CD14-positive monocyte (primary cell): ENCODE data around the gene PPP2CA. TPM values are rescaled to one million over a fixed set of nuclear protein-coding genes. Genes with fewer than 3 reads are reported as not detected.

Experiments
- DNase-seq, 3 donors: peaks; one replicate each; pipeline ENCODE4 v3.0.0-alpha.2; 2011 to 2022
- H2AFZ ChIP-seq: 2 replicates; pipeline ENCODE4 v1.6.0; 2012; ENCODE audit warnings: mild to moderate bottlenecking, low read depth, low read length, inconsistent platforms; ENCODE audit not compliant: insufficient read depth, poor library complexity, severe bottlenecking
- H3K27ac ChIP-seq, 2 donors: 1 replicate in 1 of 2; 2 replicates in 1 of 2; pipeline ENCODE4 v1.5.1; 2012 to 2013; ENCODE audit warnings: low read length in 2 of 2, control low read depth in 1 of 2, inconsistent platforms in 1 of 2, low read depth in 1 of 2, mild to moderate bottlenecking in 1 of 2
- H3K27me3 ChIP-seq, 2 donors: one replicate each; pipeline versions ENCODE4 v1.6.0 to v1.6.1; 2011 to 2013; ENCODE audit warnings: low read length in 2 of 2; ENCODE audit not compliant: control insufficient read depth in 2 of 2, insufficient read depth in 2 of 2
- H3K36me3 ChIP-seq, 2 donors: replicated peaks in 1 of 2; 1 replicate in 1 of 2; 2 replicates in 1 of 2; pipeline versions ENCODE4 v1.5.1 to v1.6.1; 2012 to 2013; ENCODE audit warnings: low read length in 2 of 2, control low read depth in 1 of 2, inconsistent platforms in 1 of 2, mild to moderate bottlenecking in 1 of 2; ENCODE audit not compliant: insufficient read depth in 2 of 2, control insufficient read depth in 1 of 2
- H3K4me1 ChIP-seq, 2 donors: 1 replicate in 1 of 2; 2 replicates in 1 of 2; pipeline versions ENCODE4 v1.5.1 to v1.6.1; 2012 to 2013; ENCODE audit warnings: low read length in 2 of 2, control low read depth in 1 of 2, inconsistent platforms in 1 of 2, mild to moderate bottlenecking in 1 of 2, moderate library complexity in 1 of 2; ENCODE audit not compliant: insufficient read depth in 2 of 2, control insufficient read depth in 1 of 2
- H3K4me2 ChIP-seq: replicated peaks from 2 replicates; pipeline ENCODE3; 2012; ENCODE audit warnings: low read length, moderate library complexity, mild to moderate bottlenecking; ENCODE audit not compliant: poor library complexity, severe bottlenecking; ENCODE audit errors: extremely low read depth
- H3K4me3 ChIP-seq, 3 experiments: fragments of 200-600 bp in 1 of 3; sonication (generic) in 1 of 3; replicated peaks in 1 of 3; 1 replicate in 2 of 3; 2 replicates in 1 of 3; pipeline ENCODE4 v1.5.1; 2011 to 2013; ENCODE audit warnings: low read length in 3 of 3, mild to moderate bottlenecking in 3 of 3, control low read depth in 2 of 3, low read depth in 2 of 3, inconsistent platforms in 1 of 3, moderate library complexity in 1 of 3
- H3K79me2 ChIP-seq: 2 replicates; pipeline ENCODE4 v1.6.0; 2012; ENCODE audit warnings: mild to moderate bottlenecking, control low read depth, inconsistent platforms, low read length, moderate library complexity; ENCODE audit not compliant: insufficient read depth
- H3K9ac ChIP-seq: 2 replicates; pipeline ENCODE4 v1.6.0; 2017; ENCODE audit warnings: low read length, mild to moderate bottlenecking; ENCODE audit not compliant: insufficient read depth, poor library complexity, severe bottlenecking
- H3K9me3 ChIP-seq, 2 donors: replicated peaks in 1 of 2; 1 replicate in 1 of 2; 2 replicates in 1 of 2; pipeline versions ENCODE4 v1.5.1 to v1.6.1; 2012 to 2013; ENCODE audit warnings: low read length in 2 of 2, control low read depth in 1 of 2; ENCODE audit not compliant: control insufficient read depth in 1 of 2, insufficient read depth in 1 of 2
- H4K20me1 ChIP-seq: 2 replicates; pipeline ENCODE4 v1.6.0; 2012; ENCODE audit warnings: mild to moderate bottlenecking, low read length, control low read depth, moderate library complexity; ENCODE audit not compliant: insufficient read depth
- H3K27ac Mint-ChIP-seq, 7 donors: one replicate each; pipeline ENCODE4 v1.8.0; 2020; ENCODE audit warnings: mild to moderate bottlenecking in 7 of 7, mixed read lengths in 7 of 7, moderate library complexity in 6 of 7, inconsistent platforms in 2 of 7
- H3K27me3 Mint-ChIP-seq, 3 donors: one replicate each; pipeline ENCODE4 v1.8.0; 2021 to 2022; ENCODE audit warnings: low read depth in 3 of 3, mild to moderate bottlenecking in 3 of 3, mixed read lengths in 3 of 3, moderate library complexity in 3 of 3, inconsistent platforms in 1 of 3
- H3K36me3 Mint-ChIP-seq, 2 donors: one replicate each; pipeline ENCODE4 v1.8.0; 2020; ENCODE audit warnings: mixed read lengths in 2 of 2, inconsistent platforms in 1 of 2, mild to moderate bottlenecking in 1 of 2
- H3K4me1 Mint-ChIP-seq: one replicate; pipeline ENCODE4 v1.8.0; 2020; ENCODE audit warnings: mild to moderate bottlenecking, mixed read lengths
- H3K4me3 Mint-ChIP-seq, 2 donors: one replicate each; pipeline ENCODE4 v1.8.0; 2020; ENCODE audit warnings: mild to moderate bottlenecking in 2 of 2, mixed read lengths in 2 of 2, moderate library complexity in 1 of 2
- H3K9me3 Mint-ChIP-seq, 7 donors: one replicate each; pipeline ENCODE4 v1.8.0; 2020 to 2022; ENCODE audit warnings: mixed read lengths in 7 of 7, mild to moderate bottlenecking in 6 of 7, moderate library complexity in 6 of 7, inconsistent platforms in 2 of 7
- WGBS: methylation state at CpG from one replicate; pipeline ENCODE4 v1.1.5; 2013; ENCODE audit warnings: missing lambda C conversion rate; ENCODE audit not compliant: insufficient coverage; 5-methylcytosine and 5-hydroxymethylcytosine counted together
- intact Hi-C, 2 donors: fragments of 100-400 bp; cut with micrococcal nuclease; formaldehyde crosslinking; loops; one replicate each; pipeline versions ENCODE4 v1.15.0 to v1.15.1; 2023
- polyA plus RNA-seq, 3 donors: library from polyadenylated mRNA; depleted of rRNA in 1 of 3; unstranded in 2 of 3; stranded (reverse) in 1 of 3; fragments of 300-500 nt in 2 of 3; fragments of >200 nt in 1 of 3; fragmentation: Illumina TruSeq in 2 of 3; gene quantifications; 1 replicate in 2 of 3; 2 replicates in 1 of 3; pipeline ENCODE4 v1.2.3, GENCODE V29; 2012 to 2021
- TF ChIP-seq, protein P1 (sequence below): fragments of 200-600 bp; IDR thresholded peaks from one replicate; pipeline ENCODE4 v1.8.0; 2022; ENCODE audit warnings: antibody characterized with exemption, mild to moderate bottlenecking

Gene PPP2CA
- polyA plus RNA-seq, 3 donors = 82.5 to 245 (median 225) TPM

DNA sequence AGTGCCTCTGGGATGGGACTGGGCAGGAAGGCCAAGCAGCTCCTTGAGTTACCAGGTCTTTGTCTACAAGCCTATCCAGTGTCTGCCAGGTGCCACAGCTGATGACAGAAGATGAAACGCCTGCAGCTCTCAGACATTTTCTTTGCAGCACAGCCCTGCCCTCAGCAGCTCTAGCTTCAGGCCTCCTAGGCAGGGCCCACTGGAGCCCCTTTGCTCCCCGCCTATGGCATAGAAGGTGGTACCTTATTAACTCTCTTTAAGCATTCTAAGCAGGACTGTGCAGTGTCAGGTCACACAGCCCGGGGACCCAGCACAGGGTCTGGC, 47.8 kb downstream of the PPP2CA start:
- H3K36me3 ChIP-seq = peaks cover 4 to 8% of the 10 kb centered on the region in 2 donors
- H3K79me2 ChIP-seq = peaks cover 42% of the 10 kb centered on the region
- peaks cover 37% of the 10 kb centered on the region for H4K20me1 ChIP-seq
- Mint-ChIP-seq H3K4me3 (no peak overlapping the region), H3K27ac (peak overlapping the region in 2 of 7 donors; percentile 98), H3K9me3 (no peaks in the 10 kb centered on the region), H3K36me3 (peaks cover 8 to 9% of the 10 kb centered on the region in 2 donors), H3K4me1 (peaks cover 24% of the 10 kb centered on the region), H3K27me3 (peaks cover 0 to 5% (median 2%) of the 10 kb centered on the region in 3 donors)
- intact Hi-C loops = loop anchor here in 1 of 2 donors (5.0 kb wide), 1 partner anchor 44 kb away; no protein-coding TSS in a partner anchor
- peak overlapping the region; percentile 79 for H3K4me2 ChIP-seq
- DNase-seq = no peak
- 63% methylated on average over 1 of the region's 3 CpGs for WGBS
- H3K9ac ChIP-seq = no peak overlapping the region
- peaks cover 11 to 26% of the 10 kb centered on the region in 2 donors for H3K4me1 ChIP-seq
- no peaks in the 10 kb centered on the region for H3K9me3 ChIP-seq
- H3K27ac ChIP-seq = no peak overlapping the region
- H3K27me3 ChIP-seq = no peaks in the 10 kb centered on the region
- TF ChIP-seq, protein P1, sequence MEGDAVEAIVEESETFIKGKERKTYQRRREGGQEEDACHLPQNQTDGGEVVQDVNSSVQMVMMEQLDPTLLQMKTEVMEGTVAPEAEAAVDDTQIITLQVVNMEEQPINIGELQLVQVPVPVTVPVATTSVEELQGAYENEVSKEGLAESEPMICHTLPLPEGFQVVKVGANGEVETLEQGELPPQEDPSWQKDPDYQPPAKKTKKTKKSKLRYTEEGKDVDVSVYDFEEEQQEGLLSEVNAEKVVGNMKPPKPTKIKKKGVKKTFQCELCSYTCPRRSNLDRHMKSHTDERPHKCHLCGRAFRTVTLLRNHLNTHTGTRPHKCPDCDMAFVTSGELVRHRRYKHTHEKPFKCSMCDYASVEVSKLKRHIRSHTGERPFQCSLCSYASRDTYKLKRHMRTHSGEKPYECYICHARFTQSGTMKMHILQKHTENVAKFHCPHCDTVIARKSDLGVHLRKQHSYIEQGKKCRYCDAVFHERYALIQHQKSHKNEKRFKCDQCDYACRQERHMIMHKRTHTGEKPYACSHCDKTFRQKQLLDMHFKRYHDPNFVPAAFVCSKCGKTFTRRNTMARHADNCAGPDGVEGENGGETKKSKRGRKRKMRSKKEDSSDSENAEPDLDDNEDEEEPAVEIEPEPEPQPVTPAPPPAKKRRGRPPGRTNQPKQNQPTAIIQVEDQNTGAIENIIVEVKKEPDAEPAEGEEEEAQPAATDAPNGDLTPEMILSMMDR = no peak
- no peak overlapping the region for H3K4me3 ChIP-seq
- peak overlapping the region; percentile 85 for H2AFZ ChIP-seq

DNA sequence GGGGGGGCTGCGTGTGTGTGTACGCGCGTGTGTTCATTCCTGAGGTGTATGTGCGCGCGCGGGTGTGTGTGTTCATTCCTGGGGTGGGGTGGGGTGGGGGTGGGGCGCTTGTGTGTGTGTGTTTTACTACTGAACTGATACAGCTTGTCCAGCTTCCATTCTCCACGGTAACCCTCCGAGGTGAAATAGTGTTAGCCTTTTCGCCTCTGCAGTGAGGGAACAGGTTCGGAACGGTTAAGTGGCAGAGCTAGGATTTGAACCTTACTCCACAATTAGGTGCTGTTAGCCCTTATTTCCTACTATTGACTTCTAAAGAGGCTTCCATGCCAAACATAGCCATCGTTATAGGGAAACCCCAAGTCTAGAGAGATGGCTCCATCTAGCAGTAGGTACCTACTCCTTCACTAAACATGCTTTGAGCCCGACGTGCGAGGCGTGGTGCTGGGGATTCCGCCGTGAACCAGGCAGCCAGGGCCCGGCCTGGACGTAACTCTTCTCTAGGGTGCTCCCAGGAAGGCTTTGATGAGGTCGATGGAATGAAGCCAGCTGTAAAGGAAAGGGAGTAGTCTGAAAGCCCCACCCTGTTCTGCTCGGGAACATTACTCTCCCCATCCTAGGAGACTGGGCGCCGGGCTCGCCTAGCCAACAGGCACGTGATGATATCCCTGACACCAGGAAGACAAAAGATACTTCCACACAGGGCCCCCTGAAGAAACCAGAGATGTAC, 48.3 kb downstream of the PPP2CA start:
- Histone ChIP-seq H2AFZ (peak overlapping the region; percentile 85), H3K9ac (peak overlapping the region; percentile 99), H3K27me3 (no peaks in the 10 kb centered on the region), H3K36me3 (peaks cover 5 to 13% of the 10 kb centered on the region in 2 donors), H4K20me1 (peaks cover 41% of the 10 kb centered on the region), H3K4me2 (peak overlapping the region; percentile 79), H3K27ac (peak overlapping the region; percentile 96 to 97), H3K4me3 (peak overlapping the region; percentile 75 to 96 (median 94)), H3K9me3 (no peaks in the 10 kb centered on the region), H3K79me2 (peaks cover 47% of the 10 kb centered on the region), H3K4me1 (peaks cover 11 to 26% of the 10 kb centered on the region in 2 donors)
- intact Hi-C loops = loop anchor here in 1 of 2 donors (5.0 kb wide), 1 partner anchor 45 kb away; no protein-coding TSS in a partner anchor
- Mint-ChIP-seq H3K27ac (peak overlapping the region; percentile 93 to 98 (median 97)), H3K4me1 (peaks cover 24% of the 10 kb centered on the region), H3K4me3 (peak overlapping the region; percentile 92 to 98), H3K9me3 (no peaks in the 10 kb centered on the region), H3K27me3 (peaks cover 0 to 5% (median 2%) of the 10 kb centered on the region in 3 donors), H3K36me3 (peaks cover 12 to 14% of the 10 kb centered on the region in 2 donors)
- TF ChIP-seq, protein P1 = no peak
- DNase-seq = no peak
- WGBS = 0% methylated on average over 1 of the region's 29 CpGs
